Activated CD8-positive, alpha-beta T cell treated with anti-CD3 and anti-CD28 coated beads for 36 hours (primary cell): Measurements from ENCODE around the gene TUNAR. TPM values are rescaled to one million over a fixed set of nuclear protein-coding genes. Genes with fewer than 3 reads are reported as not detected.

Source experiments
- ATAC-seq: fragments of 200-7000 bp; cut with Tn5 transposase; one replicate; pipeline ENCODE4 v1.10.0; 2021; ENCODE audit warnings: mild to moderate bottlenecking, moderate library complexity
- CTCF ChIA-PET: fragments of 350-600 bp; sonication (Branson Sonifier 250); formaldehyde crosslinking; loops from one replicate; lab custom pipeline; 2021; ENCODE audit warnings: antibody characterized with exemption; lab: Charles Lee
- POLR2A ChIA-PET: fragments of 350-600 bp; sonication (Branson Sonifier 250); formaldehyde crosslinking; loops from one replicate; lab custom pipeline; 2021; ENCODE audit warnings: antibody characterized with exemption; lab: Charles Lee
- DNase-seq: peaks from one replicate; pipeline ENCODE4 v3.0.0-alpha.2; 2020
- H3K27ac Mint-ChIP-seq: one replicate; pipeline ENCODE4 v1.8.0; 2021; ENCODE audit warnings: mild to moderate bottlenecking, mixed read lengths
- H3K27me3 Mint-ChIP-seq: one replicate; pipeline ENCODE4 v1.8.0; 2021; ENCODE audit warnings: mixed read lengths
- H3K36me3 Mint-ChIP-seq: one replicate; pipeline ENCODE4 v1.8.0; 2021; ENCODE audit warnings: low read depth, mixed read lengths
- H3K4me1 Mint-ChIP-seq: one replicate; pipeline ENCODE4 v1.8.0; 2021; ENCODE audit warnings: low read depth, mixed read lengths
- H3K4me3 Mint-ChIP-seq: one replicate; pipeline ENCODE4 v1.8.0; 2021; ENCODE audit warnings: mild to moderate bottlenecking, moderate library complexity, mixed read lengths
- H3K9me3 Mint-ChIP-seq: one replicate; pipeline ENCODE4 v1.8.0; 2021; ENCODE audit warnings: mixed read lengths
- intact Hi-C: fragments of 100-400 bp; cut with micrococcal nuclease; formaldehyde crosslinking; loops from one replicate; pipeline ENCODE4 v1.10.0; 2022
- total RNA-seq, 2 experiments: library from RNA; stranded (reverse); gene quantifications; one replicate each; pipeline ENCODE4 v1.2.3, GENCODE V29; 2021
- TF ChIP-seq, protein P1 (sequence below): fragments of 200-600 bp; IDR thresholded peaks from one replicate; pipeline ENCODE4 v1.8.0; 2022; ENCODE audit warnings: antibody characterized with exemption, mild to moderate bottlenecking

Gene TUNAR
- total RNA-seq, 2 experiments from 2014 or later, result not detected

DNA sequence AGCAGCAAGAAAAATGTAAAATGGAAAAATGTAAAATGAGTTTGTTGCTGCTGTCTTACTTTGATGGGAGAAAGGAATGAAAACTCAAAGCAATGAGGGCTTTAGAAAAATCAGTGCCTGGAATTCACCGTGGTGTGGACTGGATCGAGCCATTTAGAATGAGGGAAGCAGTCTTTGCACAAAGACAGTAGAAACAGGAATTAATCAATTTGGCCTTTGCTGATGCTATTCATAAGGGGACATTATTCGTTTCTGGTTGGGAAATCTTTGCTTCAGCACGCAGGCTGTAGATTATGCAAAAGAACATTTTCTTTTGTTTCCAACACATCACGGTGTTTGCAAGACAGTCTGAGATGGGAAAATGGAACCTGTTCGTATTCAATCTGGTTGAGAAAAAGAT, 6.9 kb upstream of the TUNAR start:
- Mint-ChIP-seq H3K27me3 (peaks cover 15% of the 10 kb centered on the region), H3K4me3 (no peak overlapping the region), H3K27ac (no peak overlapping the region), H3K4me1 (no peaks in the 10 kb centered on the region), H3K36me3 (no peaks in the 10 kb centered on the region), H3K9me3 (no peaks in the 10 kb centered on the region)
- CTCF ChIA-PET, result no interaction called here
- POLR2A ChIA-PET, result no interaction called here
- intact Hi-C loops, result no loop called here
- TF ChIP-seq, protein P1, sequence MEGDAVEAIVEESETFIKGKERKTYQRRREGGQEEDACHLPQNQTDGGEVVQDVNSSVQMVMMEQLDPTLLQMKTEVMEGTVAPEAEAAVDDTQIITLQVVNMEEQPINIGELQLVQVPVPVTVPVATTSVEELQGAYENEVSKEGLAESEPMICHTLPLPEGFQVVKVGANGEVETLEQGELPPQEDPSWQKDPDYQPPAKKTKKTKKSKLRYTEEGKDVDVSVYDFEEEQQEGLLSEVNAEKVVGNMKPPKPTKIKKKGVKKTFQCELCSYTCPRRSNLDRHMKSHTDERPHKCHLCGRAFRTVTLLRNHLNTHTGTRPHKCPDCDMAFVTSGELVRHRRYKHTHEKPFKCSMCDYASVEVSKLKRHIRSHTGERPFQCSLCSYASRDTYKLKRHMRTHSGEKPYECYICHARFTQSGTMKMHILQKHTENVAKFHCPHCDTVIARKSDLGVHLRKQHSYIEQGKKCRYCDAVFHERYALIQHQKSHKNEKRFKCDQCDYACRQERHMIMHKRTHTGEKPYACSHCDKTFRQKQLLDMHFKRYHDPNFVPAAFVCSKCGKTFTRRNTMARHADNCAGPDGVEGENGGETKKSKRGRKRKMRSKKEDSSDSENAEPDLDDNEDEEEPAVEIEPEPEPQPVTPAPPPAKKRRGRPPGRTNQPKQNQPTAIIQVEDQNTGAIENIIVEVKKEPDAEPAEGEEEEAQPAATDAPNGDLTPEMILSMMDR, result no peak
- ATAC-seq, result no peak
- no peak for DNase-seq

DNA sequence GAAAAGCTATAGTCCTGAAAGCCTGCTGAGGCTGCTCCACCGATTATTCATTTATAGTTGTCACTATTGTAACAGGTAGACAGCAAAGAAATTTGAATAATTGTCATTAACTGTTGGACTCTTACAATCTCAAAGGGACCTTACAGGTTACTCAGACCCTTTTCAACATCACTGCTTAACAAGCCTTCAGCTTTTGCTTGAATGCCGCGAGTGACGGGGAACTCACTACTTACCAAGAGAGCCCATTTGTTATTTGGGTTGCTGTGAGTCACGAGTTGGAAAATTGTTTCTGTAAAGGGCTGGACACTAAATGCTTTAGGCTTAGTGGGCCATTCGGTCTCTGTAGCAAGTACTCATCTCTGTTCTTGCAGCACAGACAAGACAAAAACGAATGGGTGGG, 5.9 kb upstream of the TUNAR start:
- no peaks in the 10 kb centered on the region for H3K9me3 Mint-ChIP-seq
- ChIA-PET CTCF (no interaction called here), POLR2A (interaction anchor here (1.4 kb wide), 1 partner anchor 10 kb away, joined by 4 read pairs; no protein-coding TSS in a partner anchor)
- no peaks in the 10 kb centered on the region for H3K4me1 Mint-ChIP-seq
- no peak overlapping the region for H3K4me3 Mint-ChIP-seq
- no peak overlapping the region for H3K27ac Mint-ChIP-seq
- ATAC-seq (no peak), DNase-seq (no peak)
- peaks cover 18% of the 10 kb centered on the region for H3K27me3 Mint-ChIP-seq
- TF ChIP-seq, protein P1, result no peak
- H3K36me3 Mint-ChIP-seq, result no peaks in the 10 kb centered on the region
- intact Hi-C loops, result no loop called here

DNA sequence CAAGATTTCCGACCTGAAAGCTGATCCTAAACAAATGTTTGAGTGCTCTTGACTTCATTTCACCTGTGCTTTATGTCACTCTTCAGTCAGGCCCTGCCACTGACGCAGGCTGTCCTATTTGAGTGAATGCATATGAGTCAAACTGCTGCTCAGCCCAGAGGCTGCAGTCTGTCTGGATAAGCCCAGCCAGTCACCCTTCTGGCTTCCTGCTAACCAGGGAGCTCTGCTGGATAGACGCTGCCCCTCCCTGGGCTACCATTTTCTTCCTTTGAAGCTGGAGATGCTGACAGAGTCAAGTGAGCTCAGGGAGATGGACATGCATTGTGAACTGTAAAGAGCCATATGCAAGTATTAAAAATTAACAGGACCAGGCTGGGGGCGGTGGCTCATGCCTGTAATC, 5.1 kb upstream of the TUNAR start:
- H3K4me3 Mint-ChIP-seq, result no peak overlapping the region
- no peaks in the 10 kb centered on the region for H3K36me3 Mint-ChIP-seq
- H3K9me3 Mint-ChIP-seq, result no peaks in the 10 kb centered on the region
- ChIA-PET CTCF (no interaction called here), POLR2A (interaction anchor here (1.4 kb wide), 1 partner anchor 9 kb away, joined by 4 read pairs; no protein-coding TSS in a partner anchor)
- H3K27ac Mint-ChIP-seq, result no peak overlapping the region
- DNase-seq, result no peak
- no peaks in the 10 kb centered on the region for H3K4me1 Mint-ChIP-seq
- H3K27me3 Mint-ChIP-seq, result peaks cover 18% of the 10 kb centered on the region
- no peak for ATAC-seq
- intact Hi-C loops, result no loop called here
- TF ChIP-seq, protein P1, result no peak

DNA sequence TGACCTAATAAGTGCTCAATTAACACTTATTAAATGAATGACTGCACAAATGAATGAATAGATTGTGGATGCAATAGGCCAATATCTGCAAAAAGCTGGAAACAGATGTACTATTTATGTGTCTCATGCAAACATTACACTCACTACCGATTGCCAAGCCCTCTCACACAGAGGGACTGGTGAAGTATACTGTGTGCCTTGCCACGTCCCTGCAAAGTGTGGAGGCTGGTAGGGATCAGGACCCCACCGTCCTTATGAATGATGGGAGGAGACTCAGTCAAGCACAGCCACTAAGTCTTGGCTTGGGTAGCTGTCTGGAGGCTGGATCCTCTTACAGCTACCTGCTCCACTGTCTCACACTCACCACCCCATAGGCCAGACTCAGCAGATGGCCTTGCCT, 3.9 kb upstream of the TUNAR start:
- TF ChIP-seq, protein P1, result no peak
- no peaks in the 10 kb centered on the region for H3K4me1 Mint-ChIP-seq
- no peaks in the 10 kb centered on the region for H3K9me3 Mint-ChIP-seq
- H3K36me3 Mint-ChIP-seq, result no peaks in the 10 kb centered on the region
- DNase-seq (no peak), ATAC-seq (no peak)
- intact Hi-C loops, result no loop called here
- no peak overlapping the region for H3K4me3 Mint-ChIP-seq
- ChIA-PET POLR2A (no interaction called here), CTCF (no interaction called here)
- no peak overlapping the region for H3K27ac Mint-ChIP-seq
- H3K27me3 Mint-ChIP-seq, result peaks cover 24% of the 10 kb centered on the region

DNA sequence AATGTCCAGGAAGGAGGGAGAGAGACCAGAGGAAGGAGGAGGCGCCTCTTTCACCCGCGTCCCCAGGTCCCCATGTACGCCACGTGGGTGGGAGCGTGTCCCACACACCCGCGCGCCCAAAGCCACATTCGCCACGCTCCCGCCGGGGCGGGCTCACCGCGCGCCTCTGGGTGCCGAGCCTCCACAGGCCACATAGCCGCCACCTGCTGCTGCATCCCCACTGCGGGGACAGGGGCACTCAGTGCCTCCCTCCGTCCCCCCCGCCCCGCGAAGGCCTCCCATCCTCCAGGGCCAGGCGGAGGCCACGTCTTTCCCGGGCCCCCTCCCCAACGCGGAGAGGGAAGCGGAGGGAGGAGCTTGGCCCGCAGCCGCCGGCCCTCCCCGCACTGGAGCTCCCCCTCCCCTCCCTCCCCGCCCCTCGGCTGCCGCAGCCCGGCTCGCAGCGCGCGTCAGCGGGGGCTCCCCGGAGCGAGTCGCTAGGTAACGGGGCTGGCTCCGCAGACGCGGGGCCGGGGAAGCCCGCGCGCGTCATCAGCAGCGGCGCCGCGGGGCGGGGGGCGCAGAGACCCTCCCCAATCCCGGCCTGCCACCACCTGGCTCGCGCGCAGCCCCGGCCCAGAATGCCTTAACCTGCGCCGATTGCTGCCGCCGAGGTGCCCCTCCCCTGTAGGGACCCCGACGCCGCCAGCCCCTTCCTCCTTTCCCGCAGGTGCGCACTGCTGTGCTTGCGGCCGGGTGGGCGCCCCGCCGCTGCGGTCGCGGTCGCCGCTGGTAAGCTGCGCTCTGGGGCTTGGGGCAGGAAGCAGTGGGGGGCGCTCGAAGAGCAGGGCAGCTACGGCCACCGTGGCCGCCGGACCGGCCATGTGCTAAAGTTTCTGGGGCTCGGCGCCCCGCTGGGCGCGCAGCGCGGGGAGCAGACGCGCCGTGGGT, 536 bp upstream of the TUNAR start:
- H3K27me3 Mint-ChIP-seq, result peaks cover 29% of the 10 kb centered on the region
- H3K36me3 Mint-ChIP-seq, result no peaks in the 10 kb centered on the region
- H3K27ac Mint-ChIP-seq, result no peak overlapping the region
- H3K4me3 Mint-ChIP-seq, result no peak overlapping the region
- ChIA-PET POLR2A (no interaction called here), CTCF (no interaction called here)
- intact Hi-C loops, result no loop called here
- ATAC-seq, result no peak
- TF ChIP-seq, protein P1, result no peak
- DNase-seq, result no peak
- no peaks in the 10 kb centered on the region for H3K9me3 Mint-ChIP-seq
- no peaks in the 10 kb centered on the region for H3K4me1 Mint-ChIP-seq
